GM21619 (cell line): ENCODE measurements around the gene PRKN.
"Not testable (repeated sequence)": the region's sequence is repeated elsewhere in the genome, so short reads cannot be mapped to it uniquely, and the experiment has no call there.

Source experiments
- ATAC-seq: cut with Tn5 transposase; IDR thresholded peaks from one replicate; pipeline ENCODE4 v1.9.1; 2021; ENCODE audit not compliant: unreplicated experiment

PRKN gene

GRCh38 chr6:161313475-161313874, 1414.1 kb downstream of the PRKN start:
- ATAC-seq = not testable (repeated sequence)

GRCh38 chr6:161309774-161310173, 1417.8 kb downstream of the PRKN start:
- not testable (repeated sequence) for ATAC-seq

GRCh38 chr6:161308075-161308655, 1419.4 kb downstream of the PRKN start:
- ATAC-seq = no peak

GRCh38 chr6:161305860-161306259, 1421.7 kb downstream of the PRKN start:
- no peak for ATAC-seq

GRCh38 chr6:161303628-161304340, 1423.8 kb downstream of the PRKN start:
- no peak for ATAC-seq

- ATAC-seq = no peak
Observed at GRCh38 chr6:161302949-161303348, 1424.6 kb downstream of the PRKN start.

- ATAC-seq = no peak
Observed at GRCh38 chr6:161301338-161301737, 1426.2 kb downstream of the PRKN start.

GRCh38 chr6:161300823-161301222, 1426.7 kb downstream of the PRKN start:
- no peak for ATAC-seq

- ATAC-seq = no peak
Observed at GRCh38 chr6:161299726-161300125, 1427.8 kb downstream of the PRKN start.
